GM19035 (cell line): ENCODE results near the gene LFNG.

ENCODE experiments used
- ATAC-seq: cut with Tn5 transposase; IDR thresholded peaks from one replicate; pipeline ENCODE4 v1.9.1; 2021; ENCODE audit not compliant: unreplicated experiment

The LFNG gene

DNA sequence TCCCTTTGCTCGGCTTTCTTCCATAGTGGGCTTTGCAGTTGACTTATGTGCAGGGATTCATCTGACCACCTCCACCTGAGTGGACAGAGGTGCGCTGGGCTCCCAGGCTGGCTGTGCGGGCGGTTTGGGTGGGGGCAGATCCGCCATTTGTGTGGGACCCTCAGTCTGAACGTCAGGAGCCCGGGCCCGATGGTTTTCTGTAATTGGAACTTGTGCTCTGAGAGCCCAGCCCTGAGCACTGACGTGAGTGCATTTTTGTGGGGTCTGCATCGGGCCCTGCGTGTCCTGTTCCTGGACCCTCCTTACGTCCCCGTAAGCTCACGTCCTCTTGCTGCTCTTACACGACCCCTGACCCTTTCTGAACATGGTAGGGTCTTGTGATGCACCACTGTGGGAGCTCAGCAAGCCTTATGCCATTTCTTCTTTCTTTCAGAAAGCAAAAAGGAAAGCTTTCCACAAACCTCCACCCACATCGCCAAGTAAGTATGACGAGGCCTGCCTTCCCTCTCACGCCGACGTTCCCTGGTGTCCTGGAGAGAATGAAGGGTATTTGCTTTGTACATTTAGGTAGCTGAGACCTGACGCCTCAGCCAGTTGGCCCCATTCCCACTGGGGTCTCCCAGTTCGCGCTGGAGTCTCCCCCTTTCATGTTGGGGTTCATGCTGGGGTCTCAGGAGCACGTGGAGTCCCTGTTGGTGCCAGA is 49.1 kb downstream of the LFNG start:
- ATAC-seq = no peak

DNA sequence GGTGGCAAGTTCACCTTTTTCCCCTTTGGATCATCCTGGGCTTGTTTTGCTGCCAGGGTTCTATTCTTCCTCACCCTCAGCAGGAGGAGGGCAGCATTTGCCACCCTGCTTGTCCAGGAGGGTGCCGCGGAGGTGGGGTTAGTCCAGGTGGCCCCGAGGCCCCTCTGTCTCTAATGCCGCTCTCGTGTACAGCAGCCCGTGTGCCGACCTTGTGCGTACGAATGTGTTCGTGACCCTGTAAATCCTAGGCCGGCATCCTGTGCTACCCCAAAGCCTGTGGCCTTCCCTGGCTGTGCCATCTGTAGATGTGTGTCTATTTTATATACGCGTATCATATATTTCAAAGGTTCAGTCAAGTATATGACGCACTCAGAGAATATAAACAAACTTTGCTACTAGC is 49.8 kb downstream of the LFNG start:
- ATAC-seq = no peak

DNA sequence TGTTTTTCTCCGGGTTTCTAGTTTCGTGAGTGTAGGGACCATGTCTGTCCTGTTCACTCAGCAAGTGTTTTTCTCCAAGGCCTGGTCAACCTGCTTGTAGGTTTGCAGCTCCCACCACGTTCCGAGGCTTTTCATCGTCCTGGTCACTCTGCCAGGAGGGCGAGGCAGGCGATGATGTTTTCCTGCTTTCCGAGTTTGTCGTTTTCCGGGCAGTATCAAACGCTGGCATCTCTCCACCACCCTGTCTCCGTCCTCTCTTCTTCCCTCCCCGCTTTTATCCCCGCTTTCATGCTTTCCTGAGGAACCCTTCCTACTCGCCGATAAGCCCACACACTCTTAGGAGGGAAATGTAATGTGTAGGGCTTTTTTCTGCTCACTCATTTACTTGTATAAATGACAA is 50.4 kb downstream of the LFNG start:
- ATAC-seq = no peak

- no peak for ATAC-seq
These were observed 51.8 kb downstream of the LFNG start for GRCh38 chr7:2571409-2571808.

DNA sequence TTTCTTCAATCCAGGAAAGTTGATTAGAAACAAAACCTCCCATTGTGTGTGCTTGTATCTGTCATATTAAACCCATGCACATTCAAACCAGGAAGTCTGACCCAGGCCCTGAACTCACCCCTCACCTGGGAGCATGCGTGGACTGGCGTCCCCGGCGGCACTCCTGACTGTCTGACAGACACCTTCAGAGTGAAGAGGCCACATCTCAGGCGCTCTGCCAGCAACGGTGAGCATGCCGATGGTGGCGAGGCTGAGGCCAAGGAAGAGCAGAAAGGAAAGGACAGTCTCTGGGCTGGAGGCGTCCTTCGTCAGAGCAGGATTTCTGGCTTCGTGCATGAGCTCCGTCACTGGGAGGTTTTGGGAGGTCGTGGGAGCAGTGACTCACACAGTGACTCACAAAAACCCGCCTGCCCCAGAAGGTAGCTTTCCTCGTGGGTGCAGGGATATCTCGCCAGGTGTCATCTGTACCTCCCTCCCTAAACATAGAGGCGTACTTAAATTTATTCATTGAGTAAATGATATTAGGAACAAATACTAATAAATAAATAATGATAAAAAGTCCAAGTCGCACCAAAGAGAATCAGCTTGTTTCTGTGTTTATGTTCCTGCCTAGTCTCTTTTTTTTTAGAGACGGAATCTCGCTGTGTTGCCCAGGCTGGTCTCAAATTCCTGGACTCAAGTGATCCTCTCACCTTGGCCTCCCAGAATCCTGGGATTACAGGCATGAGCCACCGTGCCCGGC is 52.7 kb downstream of the LFNG start:
- ATAC-seq = no peak

DNA sequence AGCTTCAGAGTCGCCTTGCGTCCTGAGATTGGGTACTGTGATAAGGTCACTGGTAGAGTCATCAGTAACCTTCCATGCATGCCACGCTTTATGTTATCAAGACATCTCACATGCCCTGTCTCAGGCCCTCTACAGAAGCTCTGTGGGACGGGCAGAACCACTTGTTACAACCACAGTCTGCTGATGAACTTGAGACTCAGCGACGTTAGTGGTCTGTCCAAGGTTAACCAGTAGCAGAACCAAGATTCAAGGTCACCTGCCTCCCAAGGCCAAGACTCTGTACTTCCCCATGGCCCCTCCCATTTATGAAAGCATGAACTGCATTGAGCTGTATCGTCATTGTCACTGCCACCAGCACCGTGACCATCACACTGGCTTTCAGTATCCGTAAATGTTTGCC is 54.2 kb downstream of the LFNG start:
- no peak for ATAC-seq

- ATAC-seq = no peak
These were observed 55.6 kb downstream of the LFNG start for GRCh38 chr7:2575046-2575732.

DNA sequence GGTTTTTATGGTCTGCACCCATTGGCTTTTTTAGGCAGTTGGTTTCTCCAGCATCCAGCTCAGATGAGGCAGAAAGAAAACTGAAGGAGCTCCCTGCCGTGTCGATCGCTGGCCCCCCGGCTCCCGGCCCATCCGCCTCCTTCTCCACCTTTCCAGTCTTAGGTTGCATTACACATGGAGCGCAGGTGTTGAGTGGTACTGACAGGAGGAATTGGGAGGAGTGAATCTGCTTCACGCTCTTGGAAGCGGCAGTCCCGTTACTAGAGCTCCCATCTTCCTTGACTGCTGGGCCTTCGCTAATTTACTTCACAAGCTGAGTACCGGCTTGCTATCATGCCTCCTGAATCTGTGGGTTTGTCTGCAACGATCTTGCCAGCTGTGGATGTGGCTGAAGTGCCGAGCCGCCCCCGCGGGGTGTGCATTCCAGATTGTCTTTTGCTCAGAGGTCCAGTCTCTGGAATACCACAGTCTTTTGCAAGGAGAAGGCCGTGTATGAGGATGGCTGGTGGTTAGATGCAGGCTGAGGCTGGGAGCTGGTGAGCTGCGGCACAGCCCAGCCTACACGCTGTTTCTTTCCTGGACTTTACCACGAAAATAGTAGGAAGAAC is 56.3 kb downstream of the LFNG start:
- ATAC-seq = no peak

DNA sequence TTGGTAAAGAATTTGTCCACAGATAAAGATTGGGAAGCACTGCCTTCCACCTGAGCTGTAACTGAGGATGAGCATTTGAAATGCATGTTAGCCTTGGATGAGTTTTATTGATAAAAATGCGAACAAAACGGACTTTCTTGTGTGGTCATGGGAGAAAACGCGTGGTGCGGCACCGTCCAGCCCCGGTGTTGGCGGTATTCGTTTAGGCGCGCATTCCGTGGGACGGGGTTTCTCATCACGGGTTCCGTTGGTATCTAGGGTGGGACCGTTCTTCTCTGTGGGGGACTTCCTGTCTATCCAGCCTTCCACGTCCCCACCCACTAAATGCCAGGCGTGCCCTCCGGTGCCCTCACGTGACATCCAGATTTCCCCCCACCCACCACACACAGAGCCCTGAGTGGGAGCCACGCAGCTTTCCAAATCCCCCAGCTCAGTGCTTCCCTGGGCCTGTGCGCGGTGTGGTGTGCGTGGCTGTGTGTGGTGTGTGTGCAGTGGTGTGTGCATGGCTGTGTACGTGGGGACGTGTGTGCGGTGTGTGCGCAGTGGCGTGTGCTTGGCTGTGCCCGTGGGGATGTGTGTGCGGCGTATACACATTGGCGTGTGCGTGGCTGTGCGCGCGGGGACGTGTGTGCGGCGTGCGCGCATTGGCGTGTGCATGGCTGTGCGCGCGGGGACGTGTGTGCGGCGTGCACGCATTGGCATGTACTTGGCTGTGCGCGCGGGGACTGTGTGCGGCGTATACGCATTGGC is 57.3 kb downstream of the LFNG start:
- no peak for ATAC-seq
